ENCODE results near the gene MMP28.

MMP28 gene

GRCh38 chr17:35740997-35741931 lies 54.2 kb downstream of the MMP28 start:
- DNase-seq: peak; percentile 33

GRCh38 chr17:35740216-35740615 lies 55.2 kb downstream of the MMP28 start:
- no peak for DNase-seq

GRCh38 chr17:35738519-35739133 lies 56.8 kb downstream of the MMP28 start:
- DNase-seq: no peak

- DNase-seq: no peak
Measured at GRCh38 chr17:35736236-35736635, 59.2 kb downstream of the MMP28 start.

GRCh38 chr17:35735036-35735805 lies 60.2 kb downstream of the MMP28 start:
- DNase-seq: no peak

- no peak for DNase-seq
Measured at GRCh38 chr17:35734396-35734795, 61.0 kb downstream of the MMP28 start.

- no peak for DNase-seq
Measured at GRCh38 chr17:35733366-35733765, 62.1 kb downstream of the MMP28 start.

- DNase-seq: no peak
Measured at GRCh38 chr17:35732806-35733136, 62.7 kb downstream of the MMP28 start.

- DNase-seq: no peak
Measured at GRCh38 chr17:35731917-35732805, 63.3 kb downstream of the MMP28 start.

- no peak for DNase-seq
Measured at GRCh38 chr17:35731239-35731916, 64.1 kb downstream of the MMP28 start, which contains the start of gene RASL10B. Gene RASL10B, plus strand, starts transcription at chr17:35731639. Its CDS starts 3,546 bp downstream, at chr17:35735185.

- no peak for DNase-seq
Measured at GRCh38 chr17:35730400-35731005, 64.9 kb downstream of the MMP28 start.

- DNase-seq: no peak
Measured at GRCh38 chr17:35729405-35729833, 66.0 kb downstream of the MMP28 start.

GRCh38 chr17:35728551-35728950 lies 66.9 kb downstream of the MMP28 start:
- DNase-seq: no peak

- peak; percentile 17 for DNase-seq
Measured at GRCh38 chr17:35727635-35728034, 67.8 kb downstream of the MMP28 start.

GRCh38 chr17:35726953-35727460 lies 68.4 kb downstream of the MMP28 start:
- DNase-seq: no peak

- no peak for DNase-seq
Measured at GRCh38 chr17:35726127-35726952, 69.1 kb downstream of the MMP28 start.

- DNase-seq: no peak
Measured at GRCh38 chr17:35725802-35726126, 69.7 kb downstream of the MMP28 start.

- no peak for DNase-seq
Measured at GRCh38 chr17:35725058-35725457, 70.4 kb downstream of the MMP28 start.

GRCh38 chr17:35723735-35724134 lies 71.7 kb downstream of the MMP28 start:
- DNase-seq: no peak

- no peak for DNase-seq
Measured at GRCh38 chr17:35717475-35717874, 78.0 kb downstream of the MMP28 start.
